ENCODE measurements around the gene CNTNAP2.

CNTNAP2 gene

DNA sequence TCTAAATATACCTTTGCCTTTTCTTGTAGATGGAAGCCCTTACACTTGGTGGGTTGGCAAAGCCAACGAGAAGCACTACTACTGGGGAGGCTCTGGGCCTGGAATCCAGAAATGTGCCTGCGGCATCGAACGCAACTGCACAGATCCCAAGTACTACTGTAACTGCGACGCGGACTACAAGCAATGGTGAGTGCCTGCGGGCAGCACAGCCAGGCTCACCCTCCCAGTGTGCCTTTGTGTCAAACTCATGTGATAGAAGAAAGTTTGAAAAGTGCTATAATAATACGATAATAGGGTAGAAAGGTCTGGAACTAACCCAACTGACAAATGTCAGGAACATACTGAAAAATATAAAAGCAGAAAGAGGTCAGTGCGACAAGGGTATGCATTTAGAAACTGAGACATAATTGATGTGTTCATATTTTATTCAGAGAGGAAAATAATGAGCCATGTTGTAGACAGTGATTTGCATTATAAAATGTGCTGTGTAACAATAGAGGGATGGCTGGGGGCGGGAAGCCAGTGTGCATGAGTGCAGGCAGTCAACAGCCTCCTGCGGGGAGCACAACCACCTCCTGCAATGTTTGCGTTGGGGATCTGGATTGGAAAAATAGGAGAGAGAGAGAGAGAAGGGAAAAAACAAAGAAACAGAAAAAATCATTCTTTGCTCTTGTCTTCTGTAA lies 1787.1 kb downstream of the CNTNAP2 start:
- H3F3A ChIP-seq (ENCODE audit: insufficient read depth): no peaks in the 10 kb centered on the region
- no peaks in the 10 kb centered on the region for H4K20me1 ChIP-seq (ENCODE audit: low read depth, low read length)
- no peaks in the 10 kb centered on the region for H3K9me3 ChIP-seq (ENCODE audit: insufficient read depth, low read length)
- H3K9me2 ChIP-seq (replicated peaks; ENCODE audit: insufficient read depth, low read length): no peaks in the 10 kb centered on the region
- H3K27me3 ChIP-seq (ENCODE audit: low read length): no peaks in the 10 kb centered on the region
- H3K9ac ChIP-seq (ENCODE audit: low read length): no peak overlapping the region
- H3K36me3 ChIP-seq (ENCODE audit: low read length): no peaks in the 10 kb centered on the region
- H3K4me2 ChIP-seq (ENCODE audit: low read depth, low read length, poor library complexity, severe bottlenecking): no peak overlapping the region
- H3K27ac ChIP-seq (ENCODE audit: low read depth, low read length): no peak overlapping the region
- no peaks in the 10 kb centered on the region for H3K79me2 ChIP-seq (ENCODE audit: insufficient read depth, low read length)
- H3K4me3 ChIP-seq (ENCODE audit: insufficient read depth, low read length, poor library complexity, severe bottlenecking): no peak overlapping the region
- TF ChIP-seq EZH2phosphoT487 (conservative IDR thresholded peaks at IDR 0.05; ENCODE audit: low read length): no peak
- TF ChIP-seq, protein P1, sequence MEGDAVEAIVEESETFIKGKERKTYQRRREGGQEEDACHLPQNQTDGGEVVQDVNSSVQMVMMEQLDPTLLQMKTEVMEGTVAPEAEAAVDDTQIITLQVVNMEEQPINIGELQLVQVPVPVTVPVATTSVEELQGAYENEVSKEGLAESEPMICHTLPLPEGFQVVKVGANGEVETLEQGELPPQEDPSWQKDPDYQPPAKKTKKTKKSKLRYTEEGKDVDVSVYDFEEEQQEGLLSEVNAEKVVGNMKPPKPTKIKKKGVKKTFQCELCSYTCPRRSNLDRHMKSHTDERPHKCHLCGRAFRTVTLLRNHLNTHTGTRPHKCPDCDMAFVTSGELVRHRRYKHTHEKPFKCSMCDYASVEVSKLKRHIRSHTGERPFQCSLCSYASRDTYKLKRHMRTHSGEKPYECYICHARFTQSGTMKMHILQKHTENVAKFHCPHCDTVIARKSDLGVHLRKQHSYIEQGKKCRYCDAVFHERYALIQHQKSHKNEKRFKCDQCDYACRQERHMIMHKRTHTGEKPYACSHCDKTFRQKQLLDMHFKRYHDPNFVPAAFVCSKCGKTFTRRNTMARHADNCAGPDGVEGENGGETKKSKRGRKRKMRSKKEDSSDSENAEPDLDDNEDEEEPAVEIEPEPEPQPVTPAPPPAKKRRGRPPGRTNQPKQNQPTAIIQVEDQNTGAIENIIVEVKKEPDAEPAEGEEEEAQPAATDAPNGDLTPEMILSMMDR (IDR thresholded peaks at IDR 0.05; ENCODE audit: insufficient read depth, low read length, poor library complexity, severe bottlenecking): no peak
- no peak overlapping the region for H2AFZ ChIP-seq (ENCODE audit: low read depth, low read length, severe bottlenecking)

DNA sequence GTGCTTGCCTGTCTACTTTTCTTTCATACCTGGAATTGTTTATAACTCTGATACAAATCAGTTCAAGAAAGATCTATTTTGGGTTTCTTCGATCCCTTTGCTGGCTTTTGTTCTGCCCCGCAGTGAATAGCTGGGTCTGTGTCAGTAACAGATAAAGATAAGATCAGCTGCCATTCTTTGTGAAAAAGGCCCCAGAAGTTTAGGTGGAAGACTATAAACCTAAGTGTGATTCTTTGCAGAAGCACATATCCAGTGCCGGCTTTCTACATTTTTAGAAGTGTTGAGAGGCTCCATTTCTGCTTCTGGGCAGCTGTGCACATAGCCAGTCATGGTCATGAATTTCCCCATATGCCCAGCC lies 1787.6 kb downstream of the CNTNAP2 start:
- no peaks in the 10 kb centered on the region for H3K79me2 ChIP-seq (ENCODE audit: insufficient read depth, low read length)
- H3K27ac ChIP-seq (ENCODE audit: low read depth, low read length): no peak overlapping the region
- no peak overlapping the region for H3K4me3 ChIP-seq (ENCODE audit: insufficient read depth, low read length, poor library complexity, severe bottlenecking)
- no peaks in the 10 kb centered on the region for H3K36me3 ChIP-seq (ENCODE audit: low read length)
- H3K9me3 ChIP-seq (ENCODE audit: insufficient read depth, low read length): no peaks in the 10 kb centered on the region
- no peaks in the 10 kb centered on the region for H3K27me3 ChIP-seq (ENCODE audit: low read length)
- H3K9me2 ChIP-seq (replicated peaks; ENCODE audit: insufficient read depth, low read length): no peaks in the 10 kb centered on the region
- no peaks in the 10 kb centered on the region for H4K20me1 ChIP-seq (ENCODE audit: low read depth, low read length)
- no peak overlapping the region for H3K9ac ChIP-seq (ENCODE audit: low read length)
- H3F3A ChIP-seq (ENCODE audit: insufficient read depth): no peaks in the 10 kb centered on the region
- H2AFZ ChIP-seq (ENCODE audit: low read depth, low read length, severe bottlenecking): no peak overlapping the region
- H3K4me2 ChIP-seq (ENCODE audit: low read depth, low read length, poor library complexity, severe bottlenecking): no peak overlapping the region
- TF ChIP-seq, protein P1 (IDR thresholded peaks at IDR 0.05; ENCODE audit: insufficient read depth, low read length, poor library complexity, severe bottlenecking): no peak
- no peak for TF ChIP-seq EZH2phosphoT487 (conservative IDR thresholded peaks at IDR 0.05; ENCODE audit: low read length)

DNA sequence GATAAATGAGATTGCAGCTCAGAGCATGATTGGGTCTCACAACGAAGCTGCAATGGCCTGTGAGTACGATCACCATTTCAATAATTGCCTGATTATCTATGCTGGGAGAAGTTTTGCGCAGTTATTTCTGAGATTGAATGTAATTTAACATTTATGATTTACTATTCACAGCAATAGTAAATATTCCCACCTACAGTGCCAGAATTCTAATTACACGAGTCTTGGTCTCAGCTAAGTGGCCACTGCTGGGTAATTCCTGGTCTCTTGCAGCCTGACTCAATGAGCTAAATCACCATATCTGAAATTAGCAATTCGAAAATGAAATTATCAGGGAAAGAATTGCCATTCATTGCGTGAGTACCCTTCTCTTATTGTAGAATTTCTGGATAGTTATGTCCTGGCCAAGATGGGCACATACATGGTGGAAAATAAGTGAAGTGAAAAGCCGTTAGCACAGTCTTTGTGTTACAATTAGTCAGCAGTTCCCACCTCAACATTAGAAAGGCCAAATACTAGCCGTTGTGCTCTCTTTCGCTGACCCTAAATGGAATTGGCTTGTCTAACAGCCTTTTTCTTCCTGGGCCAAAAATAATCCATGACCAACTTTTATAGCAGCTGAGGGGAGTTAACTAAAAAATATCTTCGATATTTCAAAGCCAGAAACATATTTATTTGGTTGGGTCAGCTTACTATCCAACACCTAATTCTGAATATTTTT lies 1793.0 kb downstream of the CNTNAP2 start:
- no peaks in the 10 kb centered on the region for H3K9me3 ChIP-seq (ENCODE audit: insufficient read depth, low read length)
- H3K9me2 ChIP-seq (replicated peaks; ENCODE audit: insufficient read depth, low read length): no peaks in the 10 kb centered on the region
- no peak overlapping the region for H3K27ac ChIP-seq (ENCODE audit: low read depth, low read length)
- H3K36me3 ChIP-seq (ENCODE audit: low read length): no peaks in the 10 kb centered on the region
- no peak overlapping the region for H3K4me2 ChIP-seq (ENCODE audit: low read depth, low read length, poor library complexity, severe bottlenecking)
- no peak overlapping the region for H3K9ac ChIP-seq (ENCODE audit: low read length)
- H3K4me3 ChIP-seq (ENCODE audit: insufficient read depth, low read length, poor library complexity, severe bottlenecking): no peak overlapping the region
- TF ChIP-seq EZH2phosphoT487 (conservative IDR thresholded peaks at IDR 0.05; ENCODE audit: low read length): no peak
- TF ChIP-seq, protein P1 (IDR thresholded peaks at IDR 0.05; ENCODE audit: insufficient read depth, low read length, poor library complexity, severe bottlenecking): no peak
- H2AFZ ChIP-seq (ENCODE audit: low read depth, low read length, severe bottlenecking): no peak overlapping the region
- H4K20me1 ChIP-seq (ENCODE audit: low read depth, low read length): no peaks in the 10 kb centered on the region
- H3K27me3 ChIP-seq (ENCODE audit: low read length): no peaks in the 10 kb centered on the region
- no peaks in the 10 kb centered on the region for H3F3A ChIP-seq (ENCODE audit: insufficient read depth)
- H3K79me2 ChIP-seq (ENCODE audit: insufficient read depth, low read length): no peaks in the 10 kb centered on the region
